Measurements from ENCODE around the gene KPNA6.

GRCh38 chr1:32077451-32077850 lies 30.4 kb upstream of the KPNA6 start:
- TF ChIP-seq MAX (IDR thresholded peaks at IDR 0.05; ENCODE audit: insufficient read depth, insufficient read length) = no peak
- no peak for TF ChIP-seq POLR2A (IDR thresholded peaks at IDR 0.05; ENCODE audit: low read depth, low read length)
- TF ChIP-seq CTCF (IDR thresholded peaks at IDR 0.05; ENCODE audit: extremely low read depth in 1 of 2, insufficient read depth in 1 of 2, low read depth in 1 of 2, low read length in 2 of 2) = no peak
- TF ChIP-seq JUN (IDR thresholded peaks at IDR 0.05; ENCODE audit: borderline replicate concordance, insufficient read depth, insufficient read length, low read depth) = no peak
- no peak for TF ChIP-seq POLR2AphosphoS5 (IDR thresholded peaks at IDR 0.05; ENCODE audit: insufficient read depth, low read depth, low read length)
- TF ChIP-seq EZH2 (IDR thresholded peaks at IDR 0.05; ENCODE audit: borderline replicate concordance, low read depth, low read length, severe bottlenecking) = no peak
- no peak for TF ChIP-seq FOS (IDR thresholded peaks at IDR 0.05; ENCODE audit: borderline replicate concordance, insufficient read depth, low read length)
- TF ChIP-seq MYC (IDR thresholded peaks at IDR 0.05; ENCODE audit: low read depth, low read length) = no peak
- no peak for TF ChIP-seq GATA2 (IDR thresholded peaks at IDR 0.05; ENCODE audit: insufficient read depth, insufficient read length, low read depth, low read length)

Data from endothelial cell of umbilical vein (primary cell).